CD4-positive, alpha-beta T cell treated with Interleukin-4 for 1 hour (primary cell): ENCODE results near the gene CDK18.

ENCODE experiments used
- DNase-seq, 2 donors: peaks; one replicate each; pipeline ENCODE4 v3.0.0-alpha.2; 2020 to 2022

The CDK18 gene

DNA sequence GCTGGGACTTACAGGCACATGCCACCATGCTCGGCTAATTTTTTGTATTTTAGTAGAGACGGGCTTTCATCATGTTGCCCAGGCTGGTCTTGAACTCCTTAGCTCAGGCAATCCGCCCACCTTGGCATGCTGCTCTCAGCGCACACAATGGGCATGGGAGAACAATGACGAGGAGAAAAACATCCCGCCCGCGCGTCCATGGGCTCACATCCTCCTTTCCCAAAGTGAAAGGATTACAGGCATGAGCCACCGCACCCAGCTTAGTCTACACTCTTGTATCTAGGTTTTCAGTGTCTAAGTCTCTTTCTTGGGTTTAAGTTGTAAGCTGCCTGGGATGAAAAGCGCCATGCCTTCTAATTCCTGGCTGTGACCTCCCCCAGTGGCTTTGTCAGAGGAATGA lies 37.9 kb downstream of the CDK18 start:
- no peak for DNase-seq

DNA sequence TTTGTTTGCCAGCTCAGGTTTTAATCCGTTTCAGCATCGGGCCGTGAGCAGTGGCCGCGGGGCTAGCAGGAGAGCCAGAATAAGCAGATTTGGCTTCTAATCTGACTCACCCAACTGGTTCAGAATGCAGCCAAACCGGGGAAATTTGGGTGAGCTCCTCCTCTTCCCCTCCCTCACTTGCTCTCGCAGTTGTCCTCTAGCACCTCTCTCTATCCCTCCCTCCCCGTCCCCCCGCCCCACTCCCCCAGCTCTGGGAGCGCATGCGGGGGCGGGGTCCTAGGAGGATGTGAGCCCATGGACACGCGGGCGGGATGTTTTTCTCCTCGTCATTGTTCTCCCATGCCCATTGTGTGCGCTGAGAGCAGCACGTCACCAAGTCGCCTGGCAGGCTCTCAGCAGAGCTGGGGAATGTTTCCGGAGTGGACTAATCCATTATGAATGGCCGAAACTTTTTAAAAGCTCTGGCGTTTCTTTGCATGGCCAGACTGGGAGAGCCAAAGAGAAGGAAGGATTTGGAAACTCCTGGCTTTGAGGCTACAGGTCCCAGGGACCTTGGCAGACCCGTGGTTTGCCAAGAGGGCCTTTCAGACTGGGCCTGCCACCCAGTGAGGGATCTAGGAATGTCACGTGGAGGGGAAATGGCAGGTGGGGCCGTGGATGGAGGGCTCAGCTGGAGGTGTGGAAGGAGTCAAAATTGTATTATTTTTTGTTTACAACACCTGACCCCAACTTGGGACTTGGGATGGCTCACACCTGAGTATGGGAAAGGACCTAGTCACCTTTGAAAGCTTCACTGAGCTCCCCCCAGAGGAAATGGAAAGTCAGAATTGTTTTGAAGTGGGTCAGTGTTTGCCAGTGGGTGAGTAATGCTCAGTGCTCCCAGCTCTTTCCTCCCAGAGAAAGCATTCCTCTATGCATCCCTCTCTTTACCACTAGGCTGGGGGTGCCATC lies 39.2 kb downstream of the CDK18 start:
- peak in 1 of 2 donors; percentile 39 for DNase-seq

DNA sequence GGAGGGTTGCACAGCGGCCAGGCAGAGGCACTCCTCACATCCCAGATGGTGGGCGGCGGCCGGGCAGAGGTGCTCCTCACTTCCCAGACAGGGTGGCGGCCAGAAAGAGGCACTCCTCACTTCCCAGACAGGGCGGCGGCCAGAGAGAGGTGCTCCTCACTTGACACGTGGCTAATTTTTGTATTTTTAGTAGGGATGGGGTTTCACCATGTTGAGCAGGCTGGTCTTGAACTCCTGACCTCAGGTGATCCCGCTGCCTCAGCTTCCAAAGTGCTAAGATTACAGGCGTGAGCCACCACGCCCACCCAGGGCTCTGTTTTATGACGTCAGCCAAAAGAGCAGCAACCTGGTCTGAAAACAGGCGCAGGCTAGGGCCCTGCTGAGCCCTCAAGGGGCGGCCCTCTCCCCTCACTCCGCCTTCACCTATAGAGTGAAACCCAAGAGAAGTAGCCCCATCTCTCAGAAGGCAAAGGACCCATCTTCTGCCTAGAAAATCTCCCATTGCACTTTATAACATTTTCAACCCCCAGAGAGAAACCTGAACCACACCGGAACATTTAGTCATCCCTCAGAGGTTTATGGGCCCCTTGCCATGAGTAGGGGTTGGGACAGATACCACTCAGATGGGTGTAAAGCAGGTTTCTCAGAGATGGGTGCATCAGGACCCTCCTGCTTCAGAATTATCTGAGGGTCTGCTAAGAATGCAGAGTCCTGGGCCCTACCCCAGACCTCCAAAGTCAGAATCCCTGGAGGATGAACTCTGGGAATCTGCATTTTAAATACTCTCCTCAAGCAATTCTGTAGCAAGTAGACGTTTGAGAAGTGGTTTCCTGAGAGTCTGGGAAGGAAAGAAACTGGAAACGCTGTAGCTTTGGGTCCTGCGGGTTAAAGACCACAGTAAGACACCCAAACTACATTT lies 40.8 kb downstream of the CDK18 start:
- no peak for DNase-seq

DNA sequence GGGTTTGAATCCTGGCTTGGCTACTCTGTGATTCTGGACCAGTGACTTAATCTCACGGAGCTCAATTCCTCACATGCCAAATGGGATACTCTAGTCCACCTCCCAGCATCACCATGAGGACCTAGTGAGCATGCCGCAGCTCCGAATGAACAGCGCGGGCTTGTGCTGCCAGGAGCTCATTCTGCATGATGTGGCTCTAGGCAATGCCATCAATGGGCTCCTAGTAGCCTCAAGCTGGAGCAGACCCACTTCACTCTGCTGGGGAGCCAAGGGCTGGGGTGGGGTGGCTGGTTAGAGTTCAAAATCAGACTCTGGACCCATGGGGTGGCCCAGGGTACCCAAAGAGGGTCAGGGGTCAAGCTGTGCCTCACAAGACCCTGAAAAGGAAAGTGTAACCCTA lies 41.5 kb downstream of the CDK18 start:
- DNase-seq, result no peak

DNA sequence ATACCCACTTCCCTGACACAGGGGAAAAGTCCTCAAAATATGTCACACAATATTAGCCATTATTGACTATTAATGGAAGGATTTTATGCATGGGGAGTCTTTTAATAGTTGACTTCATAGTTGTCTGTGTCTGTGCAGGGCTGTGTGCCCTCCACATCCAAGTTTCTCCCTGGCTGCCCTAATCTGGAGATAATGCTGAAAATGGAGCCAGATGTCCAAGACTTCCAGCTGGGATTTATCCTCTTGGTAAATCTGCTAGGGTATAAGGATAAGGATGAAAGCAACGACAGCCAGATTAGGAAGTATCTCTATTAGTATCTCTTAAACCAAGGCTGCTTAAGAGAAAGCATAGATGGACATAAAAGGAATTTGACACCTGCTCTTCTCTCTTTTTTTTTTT lies 42.1 kb downstream of the CDK18 start:
- DNase-seq, result no peak

DNA sequence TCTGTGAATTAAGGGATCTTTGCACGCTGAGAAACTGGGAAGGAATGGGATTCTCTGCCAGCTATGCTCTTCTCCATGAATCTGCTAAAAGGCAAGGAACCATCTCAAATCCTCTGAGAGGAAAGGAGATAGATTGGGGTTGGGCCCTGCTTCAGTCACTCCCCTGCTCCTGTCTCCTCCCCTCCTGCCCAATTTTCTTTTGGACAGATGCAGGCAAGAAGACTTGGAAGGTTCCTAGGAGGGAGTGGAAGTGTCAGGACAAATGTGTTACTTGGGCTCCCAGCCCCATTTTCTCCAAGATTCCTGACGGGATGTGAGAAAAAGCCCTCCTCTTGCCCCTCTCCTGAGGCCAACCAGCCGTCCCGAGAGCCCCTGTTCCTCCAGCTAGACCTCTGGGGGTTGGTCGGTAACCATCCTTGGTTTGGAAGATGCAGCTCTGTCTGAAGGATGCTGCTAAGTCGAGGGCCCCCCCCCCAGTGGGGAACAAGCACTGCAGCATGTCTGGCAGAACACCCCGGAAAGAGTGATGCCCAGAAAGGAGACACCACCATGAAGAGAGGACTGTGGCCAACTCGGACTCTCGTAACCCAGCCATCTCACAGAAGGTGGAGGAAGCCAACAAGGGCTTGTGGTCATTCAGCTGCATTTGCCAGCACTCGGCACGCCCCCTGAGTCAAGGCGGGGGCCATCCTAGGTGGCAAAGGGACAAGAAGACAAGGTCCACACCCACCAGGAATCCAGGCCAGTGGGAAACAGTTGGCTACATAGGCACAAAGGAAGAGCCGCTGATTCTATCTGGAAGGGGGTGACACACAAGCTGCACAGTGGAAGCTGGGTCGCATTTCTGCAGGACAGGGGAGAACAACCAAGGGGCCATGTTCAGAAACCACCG lies 43.7 kb downstream of the CDK18 start:
- DNase-seq, result no peak

DNA sequence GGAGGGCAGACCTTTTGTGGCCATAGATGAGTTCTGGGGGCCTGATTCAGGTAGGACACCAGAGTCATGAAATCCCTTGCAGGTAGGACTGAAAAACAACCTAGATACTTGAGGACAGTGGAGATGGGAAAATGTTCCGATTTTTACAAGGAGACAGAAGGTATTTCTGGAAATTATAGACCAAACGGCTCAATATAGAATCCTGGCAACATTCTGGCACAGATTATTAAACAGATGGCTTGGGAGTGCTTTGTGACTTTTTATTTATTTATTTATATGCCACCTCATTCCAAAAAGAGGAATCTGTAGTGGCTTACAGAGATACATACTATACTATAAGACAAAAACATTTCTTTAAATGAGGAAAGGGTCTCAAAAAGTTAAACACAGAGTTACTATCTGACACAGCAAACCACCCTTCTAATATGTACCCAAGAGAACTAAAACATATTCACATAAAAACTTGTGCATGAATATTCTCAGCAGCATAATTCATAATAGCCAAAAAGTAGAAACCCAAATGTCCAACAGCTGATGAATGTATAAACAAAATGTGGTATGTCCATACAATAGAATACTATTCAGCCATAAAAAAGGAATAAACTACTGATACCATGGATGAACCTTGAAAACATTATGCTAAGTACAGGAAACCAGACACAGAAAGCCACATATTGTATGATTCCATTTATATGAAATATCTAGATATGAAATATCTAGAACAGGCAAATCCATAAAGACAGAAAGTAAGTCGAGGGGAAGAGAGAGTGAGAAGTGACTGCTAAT lies 49.8 kb downstream of the CDK18 start:
- DNase-seq, result no peak

DNA sequence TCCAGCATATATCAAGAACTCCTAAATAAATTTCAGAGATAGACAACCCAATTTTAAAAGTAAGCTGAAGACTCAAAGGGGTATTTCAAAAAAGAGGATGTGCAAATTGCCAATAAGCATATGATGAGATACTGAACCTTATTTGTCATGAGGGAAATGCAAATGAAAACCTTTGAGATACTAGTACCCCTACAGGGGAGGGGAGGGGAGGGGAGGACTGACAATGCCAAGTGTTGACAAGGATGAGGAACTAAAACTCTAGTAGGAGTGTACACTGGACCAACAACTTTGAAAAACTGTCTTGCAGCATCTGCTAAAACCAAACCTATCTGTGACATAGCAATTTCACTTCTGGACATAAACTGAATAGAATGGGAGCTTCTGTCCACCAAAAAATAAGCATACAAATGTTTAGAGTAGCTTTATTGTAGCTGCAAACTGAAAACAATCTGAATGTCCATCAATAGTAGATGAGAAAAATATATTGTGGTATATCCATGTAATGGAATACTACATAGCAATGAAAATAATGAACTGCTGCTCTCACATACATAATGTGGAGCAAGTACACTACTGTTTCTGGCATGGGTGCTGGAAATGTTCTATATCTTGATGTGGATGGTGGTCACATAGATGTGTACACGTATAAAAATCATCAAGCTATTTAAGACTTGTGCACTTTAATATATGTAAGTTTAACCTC lies 57.2 kb downstream of the CDK18 start:
- no peak for DNase-seq

DNA sequence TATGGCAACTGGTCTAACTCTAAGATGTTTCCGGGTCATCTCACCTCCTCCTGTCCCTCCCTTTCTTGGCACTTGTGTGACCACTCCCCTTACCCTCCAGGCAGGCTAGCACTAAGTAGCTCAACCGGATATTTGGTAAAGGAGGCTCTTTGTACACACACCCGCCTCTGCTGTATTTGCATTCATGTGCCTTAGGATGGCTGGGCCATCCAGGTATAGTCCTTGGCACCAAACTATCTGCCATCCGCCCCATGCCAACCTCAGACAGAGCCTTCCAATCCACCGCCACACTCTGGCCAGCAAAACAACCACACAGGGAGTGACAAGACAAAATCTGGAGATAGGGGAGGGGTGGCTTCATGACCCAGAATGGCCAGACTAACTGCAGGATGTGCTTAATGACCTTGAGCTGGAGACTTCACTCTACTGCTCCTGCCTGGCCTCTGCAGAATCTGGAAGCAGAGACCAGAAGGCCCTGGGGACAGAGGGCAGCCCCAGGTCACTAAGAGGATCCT lies 59.5 kb downstream of the CDK18 start:
- no peak for DNase-seq

DNA sequence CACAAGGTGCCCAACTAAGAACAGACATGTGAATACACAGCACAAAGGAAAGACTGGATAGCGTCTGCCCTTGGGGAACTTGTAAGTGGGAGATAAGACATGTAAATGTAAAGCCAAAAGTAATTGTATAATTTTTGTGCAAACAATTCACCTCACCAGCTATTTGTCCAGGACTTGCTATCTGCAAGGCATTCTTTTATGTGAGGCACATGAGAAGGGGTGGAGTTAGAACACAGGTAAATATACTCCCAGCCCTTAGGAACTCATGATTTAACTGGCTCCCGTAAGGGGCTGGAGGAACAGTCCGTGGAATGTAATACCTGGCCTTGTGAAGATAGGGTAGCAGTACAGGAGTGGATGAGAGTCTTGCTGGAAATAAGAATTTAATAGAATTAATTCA lies 61.3 kb downstream of the CDK18 start:
- DNase-seq, result no peak

DNA sequence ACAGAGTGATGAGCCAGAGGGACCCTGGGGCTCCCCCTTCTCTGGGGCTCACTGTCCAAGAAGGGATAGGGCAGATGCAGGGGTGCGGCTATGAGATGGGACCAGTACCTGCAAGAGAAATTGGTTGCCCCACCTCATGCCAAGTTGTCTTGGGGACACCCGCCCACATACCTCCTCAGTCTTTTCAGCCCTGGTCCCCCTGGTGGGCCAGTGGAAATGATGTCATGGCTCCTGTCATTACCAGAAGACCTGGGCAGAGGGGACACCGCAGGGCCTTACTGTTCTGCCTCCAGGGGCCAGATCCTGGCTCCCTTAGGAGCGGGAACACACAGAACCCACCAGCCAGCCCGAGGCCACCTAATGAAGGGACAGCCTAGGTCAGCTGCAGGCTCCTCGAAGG lies 63.2 kb downstream of the CDK18 start:
- no peak for DNase-seq

DNA sequence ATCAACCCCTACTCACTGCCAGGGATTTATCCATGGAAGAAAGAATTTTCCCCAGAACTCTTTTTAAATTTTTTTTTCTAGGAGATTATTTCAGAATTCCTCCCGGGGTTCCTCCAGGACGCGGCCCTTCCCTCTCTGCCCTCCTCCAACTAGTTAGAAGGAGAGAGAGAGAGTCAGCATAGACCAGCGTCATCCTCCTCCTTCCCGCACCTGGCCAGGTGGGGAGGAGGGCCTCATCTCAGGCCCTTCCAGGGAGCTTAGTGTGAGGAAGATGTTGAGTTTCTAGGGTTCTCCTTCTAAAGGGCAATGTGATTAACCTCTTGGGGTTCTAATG lies 63.6 kb downstream of the CDK18 start:
- no peak for DNase-seq

DNA sequence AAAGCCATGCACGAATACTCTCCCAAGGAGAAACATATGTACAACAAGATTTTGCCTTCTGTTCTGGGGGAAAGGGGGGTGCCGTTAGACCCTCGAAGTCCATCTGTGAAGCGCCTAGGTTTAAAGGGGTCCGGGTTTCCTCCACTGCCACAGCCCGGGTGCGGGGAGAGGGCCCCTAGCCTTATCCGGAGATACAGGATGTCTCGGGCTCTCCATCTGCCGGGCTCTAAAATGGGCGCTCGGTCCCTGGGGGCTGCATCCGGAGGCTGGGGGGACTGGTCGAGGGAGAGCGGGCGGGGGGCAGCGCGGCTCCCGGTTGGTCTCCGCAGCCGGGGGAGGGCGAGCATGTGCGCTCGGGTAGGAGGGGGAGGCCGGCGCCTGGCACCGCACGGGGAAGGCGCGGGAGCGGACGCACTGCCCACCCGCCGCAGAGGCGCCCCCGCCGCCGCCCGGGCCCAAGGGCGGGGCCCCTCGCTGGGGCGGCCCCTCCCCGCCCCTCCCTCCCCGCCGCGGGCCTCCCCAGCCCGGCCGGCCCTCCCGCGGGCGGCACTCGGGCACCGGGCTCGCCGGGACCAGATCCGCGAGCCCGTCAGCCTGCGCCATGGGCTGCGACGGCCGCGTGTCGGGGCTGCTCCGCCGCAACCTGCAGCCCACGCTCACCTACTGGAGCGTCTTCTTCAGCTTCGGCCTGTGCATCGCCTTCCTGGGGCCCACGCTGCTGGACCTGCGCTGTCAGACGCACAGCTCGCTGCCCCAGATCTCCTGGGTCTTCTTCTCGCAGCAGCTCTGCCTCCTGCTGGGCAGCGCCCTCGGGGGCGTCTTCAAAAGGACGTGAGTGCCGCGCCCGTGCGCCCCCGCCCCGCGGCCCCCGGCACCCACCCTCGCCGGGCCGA lies 64.2 kb downstream of the CDK18 start:
- DNase-seq, result no peak

DNA sequence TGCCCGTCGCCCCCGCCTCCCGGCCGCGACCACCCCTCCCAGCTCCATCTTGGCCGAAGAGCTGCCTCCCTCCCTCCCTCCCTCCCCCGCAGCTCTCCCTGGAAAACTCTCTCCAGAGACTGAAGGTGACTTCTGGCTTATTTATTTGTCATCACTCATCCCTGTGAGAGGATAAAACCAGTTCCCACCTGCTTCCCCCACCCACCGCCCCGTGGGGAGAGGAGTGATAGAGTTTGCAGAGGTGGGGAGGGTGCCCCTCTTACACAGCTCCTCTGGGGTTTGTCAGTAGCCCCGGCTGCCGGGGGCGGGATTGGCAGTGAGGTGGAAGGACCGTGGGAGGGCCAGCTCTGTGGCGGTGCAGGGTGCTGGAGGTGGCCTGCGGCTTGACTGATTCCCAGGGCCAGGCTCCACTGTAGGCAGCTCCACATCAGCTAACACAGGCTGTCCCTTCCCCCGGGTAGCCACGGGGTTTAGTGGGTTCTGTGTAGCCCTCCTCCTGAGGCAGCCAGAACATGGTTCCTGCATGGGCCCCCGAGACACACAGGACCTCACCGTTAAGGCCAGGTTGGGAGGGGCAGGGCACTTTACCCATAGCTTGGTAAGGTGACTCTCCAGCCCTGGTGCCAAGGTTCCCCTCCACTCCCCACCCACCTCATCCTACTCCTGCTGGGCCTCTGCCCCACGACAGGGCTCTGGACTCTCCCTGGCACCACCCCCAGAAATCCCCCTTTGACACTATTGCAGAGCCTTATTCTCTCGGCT lies 65.1 kb downstream of the CDK18 start:
- no peak for DNase-seq

DNA sequence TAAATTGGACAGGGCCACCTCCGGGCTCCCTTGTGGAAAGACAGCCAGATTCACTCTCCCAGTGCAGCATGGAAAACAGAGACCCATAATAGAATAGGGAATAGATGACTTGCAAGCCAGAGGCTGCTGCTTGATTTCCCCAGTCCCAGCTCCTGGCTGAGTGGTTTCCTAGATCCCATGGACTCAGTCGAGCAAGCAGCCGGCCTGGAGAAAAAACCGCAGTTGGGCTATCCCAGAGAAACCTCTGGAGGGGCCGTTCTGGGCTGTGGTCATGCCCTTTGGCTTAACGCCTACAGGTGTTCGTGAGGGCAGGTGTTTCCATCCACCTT lies 65.7 kb downstream of the CDK18 start:
- DNase-seq, result no peak

DNA sequence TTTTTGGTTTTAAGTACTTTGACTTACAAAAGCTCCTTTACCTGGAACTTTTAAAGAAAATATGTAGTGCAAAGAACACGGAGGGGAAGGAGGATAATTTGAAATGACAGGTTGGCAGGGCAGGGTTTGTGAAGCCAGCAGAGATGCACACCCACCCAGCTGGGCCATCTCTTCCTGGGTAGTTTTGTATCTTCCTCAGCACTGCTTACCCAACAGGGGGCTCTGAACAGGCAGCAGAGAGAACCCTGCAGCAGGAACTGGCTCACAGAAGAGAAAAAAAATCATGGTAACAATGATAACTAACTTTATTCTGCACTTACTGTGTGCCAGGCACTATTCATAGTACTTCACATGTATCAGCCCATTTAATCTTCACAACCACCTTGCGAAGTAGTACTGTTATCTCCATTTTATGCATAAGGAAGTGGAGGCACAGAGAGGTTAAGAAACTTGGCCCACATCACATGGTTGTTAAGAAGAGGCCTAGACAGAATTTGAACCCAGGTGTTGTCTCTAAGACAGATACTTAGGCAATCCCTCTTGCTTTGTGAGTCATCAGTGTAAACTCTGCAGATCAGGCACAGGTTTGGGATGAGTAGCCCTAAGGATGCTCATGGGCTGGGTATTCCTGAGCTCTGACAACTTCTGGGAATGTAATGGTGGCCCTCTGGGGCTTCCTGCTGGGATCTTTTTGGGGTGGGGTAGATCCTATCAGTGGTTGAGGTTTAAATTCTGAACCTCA lies 66.5 kb downstream of the CDK18 start:
- no peak for DNase-seq

DNA sequence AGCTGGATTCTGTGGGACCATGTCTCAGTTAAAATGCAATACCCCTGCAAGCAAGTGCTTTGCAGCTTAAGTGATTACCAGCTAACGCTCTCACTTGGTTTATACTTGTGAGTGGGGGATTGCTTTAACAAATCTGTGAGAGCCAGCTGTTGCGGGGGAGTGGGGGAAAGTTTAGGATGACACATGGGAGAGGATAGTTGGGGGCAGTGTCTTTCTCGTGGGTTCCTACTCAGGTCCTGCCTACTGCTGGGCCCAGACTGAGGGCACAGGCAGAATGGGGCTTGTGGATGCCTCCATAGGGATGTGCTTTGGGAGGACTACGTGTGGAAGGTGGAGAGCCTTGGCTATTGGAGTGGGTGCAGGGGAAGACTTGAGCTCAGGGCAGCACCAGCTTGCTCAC lies 67.3 kb downstream of the CDK18 start:
- DNase-seq, result no peak

DNA sequence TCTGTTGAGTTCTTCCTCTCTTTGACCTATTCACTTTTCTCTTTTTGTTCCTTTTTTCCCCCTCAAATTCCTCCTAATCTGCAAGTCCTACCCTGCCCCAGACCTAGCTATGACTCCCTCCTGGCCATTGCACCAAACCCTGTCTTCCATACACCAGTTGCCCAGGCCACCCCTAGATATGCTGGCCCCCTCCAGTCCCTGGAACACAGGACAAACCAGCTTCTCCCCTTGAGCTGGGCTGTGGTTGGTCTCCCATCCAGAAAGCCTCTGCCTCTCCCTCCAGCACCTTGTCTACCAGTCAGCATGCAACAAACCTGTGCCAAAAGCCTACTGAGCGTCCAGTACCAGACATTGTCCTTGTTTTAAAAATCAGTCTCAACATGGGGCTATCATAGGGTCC lies 68.0 kb downstream of the CDK18 start:
- DNase-seq, result no peak
